Measurements from ENCODE around the gene PHF20.
"Not testable (repeated sequence)": the region's sequence is repeated elsewhere in the genome, so short reads cannot be mapped to it uniquely, and the experiment has no call there.

Gene PHF20

GRCh38 chr20:35774391-35774790, 2.6 kb downstream of the PHF20 start:
- H3K4me3 ChIP-seq (ENCODE audit: low read depth, low read length), result no peak overlapping the region
- TF ChIP-seq CTCF (IDR thresholded peaks at IDR 0.05; ENCODE audit: borderline replicate concordance, insufficient read depth, low read depth, low read length), result no peak

GRCh38 chr20:35776513-35777101, 4.8 kb downstream of the PHF20 start:
- no peak for TF ChIP-seq CTCF (IDR thresholded peaks at IDR 0.05; ENCODE audit: borderline replicate concordance, insufficient read depth, low read depth, low read length)
- no peak overlapping the region for H3K4me3 ChIP-seq (ENCODE audit: low read depth, low read length)

GRCh38 chr20:35783811-35784210, 12.0 kb downstream of the PHF20 start:
- not testable (repeated sequence) for H3K4me3 ChIP-seq (ENCODE audit: low read depth, low read length)

GRCh38 chr20:35785541-35785940, 13.7 kb downstream of the PHF20 start:
- not testable (repeated sequence) for H3K4me3 ChIP-seq (ENCODE audit: low read depth, low read length)

DNA sequence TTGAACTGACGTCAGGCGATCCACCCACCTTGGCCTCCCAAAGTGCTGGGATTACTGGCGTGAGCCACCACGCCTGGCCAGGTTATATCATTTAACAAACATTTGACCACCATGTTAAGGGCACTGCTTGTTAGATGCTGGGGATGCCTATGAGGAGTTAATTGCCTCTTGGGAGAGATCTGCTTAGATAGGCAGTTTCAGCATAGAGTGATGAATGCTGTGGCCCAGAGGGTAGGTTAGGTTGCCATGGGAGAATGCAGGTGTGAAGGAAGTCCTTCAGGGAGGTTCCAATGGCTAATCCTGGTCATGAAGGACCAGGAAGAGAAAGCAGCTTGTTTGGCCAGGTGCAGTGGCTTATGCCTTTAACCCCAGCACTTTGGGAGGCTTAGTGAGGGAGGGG, 17.0 kb downstream of the PHF20 start:
- TF ChIP-seq CTCF (IDR thresholded peaks at IDR 0.05; ENCODE audit: borderline replicate concordance, insufficient read depth, low read depth, low read length), result no peak
- no peak overlapping the region for H3K4me3 ChIP-seq (ENCODE audit: low read depth, low read length)

DNA sequence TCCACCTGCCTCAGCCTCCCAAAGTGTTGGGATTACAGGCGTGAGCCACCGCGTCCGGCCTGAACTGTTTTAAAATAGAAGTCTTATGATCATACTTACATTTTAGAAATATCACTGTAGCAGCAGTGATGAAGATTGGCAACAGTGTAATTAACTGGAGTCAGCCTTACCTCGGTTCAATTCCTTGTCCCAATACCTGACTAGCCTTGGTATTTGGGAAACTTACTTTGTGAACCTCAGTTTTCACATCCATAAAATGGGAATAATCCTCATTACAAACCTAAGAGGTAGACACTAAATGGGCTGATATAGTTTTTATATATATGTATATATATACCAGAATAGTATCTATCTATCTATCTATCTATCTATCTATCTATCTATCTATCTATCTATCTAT, 19.3 kb downstream of the PHF20 start:
- H3K4me3 ChIP-seq (ENCODE audit: low read depth, low read length), result no peak overlapping the region
- TF ChIP-seq CTCF (IDR thresholded peaks at IDR 0.05; ENCODE audit: borderline replicate concordance, insufficient read depth, low read depth, low read length), result no peak

DNA sequence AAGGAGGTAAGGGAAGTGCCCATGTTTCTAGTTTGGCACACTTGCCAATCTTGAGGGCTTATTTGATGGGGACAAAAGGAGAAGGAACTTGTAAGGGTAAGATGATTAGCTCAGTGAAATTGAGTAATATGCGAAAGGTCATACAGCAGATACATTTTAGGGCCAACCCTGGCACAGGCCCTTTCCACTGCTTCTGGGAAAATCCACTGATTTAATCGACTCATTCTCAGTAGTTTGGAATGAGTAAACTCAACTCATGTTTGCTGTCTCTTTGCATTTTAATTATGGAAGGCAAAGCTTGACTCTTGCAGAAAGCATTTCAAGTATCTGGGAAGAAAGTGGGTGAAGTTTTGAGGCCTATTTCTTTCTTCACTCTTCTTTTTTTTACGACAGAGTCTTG, 20.0 kb downstream of the PHF20 start:
- no peak for TF ChIP-seq CTCF (IDR thresholded peaks at IDR 0.05; ENCODE audit: borderline replicate concordance, insufficient read depth, low read depth, low read length)
- H3K4me3 ChIP-seq (ENCODE audit: low read depth, low read length), result no peak overlapping the region

- TF ChIP-seq CTCF (IDR thresholded peaks at IDR 0.05; ENCODE audit: borderline replicate concordance, insufficient read depth, low read depth, low read length), result no peak
- H3K4me3 ChIP-seq (ENCODE audit: low read depth, low read length), result no peak overlapping the region
Measured at GRCh38 chr20:35792740-35793139, 20.9 kb downstream of the PHF20 start.
